Endothelial cell of umbilical vein (primary cell): Measurements from ENCODE around the gene SETBP1. TPM values are rescaled to one million over a fixed set of nuclear protein-coding genes. Genes with fewer than 3 reads are reported as not detected.

Source experiments
- BruUV-seq: library from RNA; stranded (reverse); fragments of 400-500 nt; replicated peaks from 2 replicates; lab custom pipeline; 2021; lab: Mats Ljungman, UMichigan
- CTCF ChIA-PET: fragments of 300-600, 350-600 bp; sonication (Branson Sonifier 250); formaldehyde crosslinking; loops from one replicate; lab custom pipeline; 2021; ENCODE audit warnings: antibody characterized with exemption, inconsistent platforms; lab: Charles Lee
- POLR2A ChIA-PET: fragments of 300-600, 350-600 bp; sonication (Branson Sonifier 250); formaldehyde crosslinking; loops from one replicate; lab custom pipeline; 2021; ENCODE audit warnings: antibody characterized with exemption, inconsistent platforms; lab: Charles Lee
- DNase-seq: peaks from one replicate; pipeline ENCODE4 v3.0.0-alpha.2; 2011; ENCODE audit warnings: low read depth, low spot score
- FAIRE-seq: peaks from 2 replicates; lab custom pipeline; 2011; peaks lifted over from hg19 to GRCh38; lab: Jason Lieb, UNC
- H2AFZ ChIP-seq: 2 replicates; pipeline ENCODE4 v1.6.0; 2012; ENCODE audit warnings: low read depth, low read length, control low read depth, inconsistent platforms
- H3K27ac ChIP-seq: 2 replicates; pipeline ENCODE4 v1.5.1; 2011; ENCODE audit warnings: low read depth, mild to moderate bottlenecking, control low read depth, low read length, moderate library complexity; ENCODE audit not compliant: insufficient read depth
- H3K27me3 ChIP-seq, 2 experiments: 2 replicates each; pipeline versions ENCODE4 v1.6.0 to v1.6.1; 2011; ENCODE audit warnings: low read length in 2 of 2, mixed read lengths in 1 of 2; ENCODE audit not compliant: control insufficient read depth in 2 of 2, insufficient read depth in 2 of 2
- H3K36me3 ChIP-seq, 2 experiments: 2 replicates in 1 of 2; 3 replicates in 1 of 2; pipeline ENCODE4 v1.5.1; 2011; ENCODE audit warnings: low read length in 2 of 2, mild to moderate bottlenecking in 1 of 2, moderate library complexity in 1 of 2; ENCODE audit not compliant: control insufficient read depth in 2 of 2, insufficient read depth in 2 of 2; ENCODE audit errors: extremely low read depth in 1 of 2
- H3K4me1 ChIP-seq: 3 replicates; pipeline ENCODE4 v1.5.1; 2011; ENCODE audit warnings: mild to moderate bottlenecking, low read length; ENCODE audit not compliant: control insufficient read depth, insufficient read depth; ENCODE audit errors: extremely low read depth
- H3K4me2 ChIP-seq: 2 replicates; pipeline ENCODE4 v1.6.1; 2011; ENCODE audit warnings: low read length, control low read depth, mixed read lengths; ENCODE audit not compliant: insufficient read depth
- H3K4me3 ChIP-seq, 3 experiments: fragments of 200-600 bp in 1 of 3; sonication (generic), shearing (Covaris generic) in 1 of 3; replicated peaks in 1 of 3; 2 replicates each; pipeline ENCODE4 v1.5.1; 2011 to 2016; ENCODE audit warnings: control low read depth in 3 of 3, low read length in 3 of 3, mild to moderate bottlenecking in 2 of 3, inconsistent platforms in 1 of 3, low read depth in 1 of 3, moderate library complexity in 1 of 3; ENCODE audit not compliant: insufficient read depth in 1 of 3
- H3K79me2 ChIP-seq: 2 replicates; pipeline ENCODE4 v1.6.0; 2012; ENCODE audit warnings: low read length, inconsistent platforms; ENCODE audit not compliant: control insufficient read depth, insufficient read depth
- H3K9ac ChIP-seq: replicated peaks from 2 replicates; pipeline ENCODE3; 2011; ENCODE audit warnings: low read length, control low read depth; ENCODE audit not compliant: insufficient read depth; ENCODE audit errors: extremely low read depth
- H3K9me1 ChIP-seq: replicated peaks from 3 replicates; pipeline ENCODE4 v1.6.0; 2011; ENCODE audit warnings: mild to moderate bottlenecking, low read length; ENCODE audit not compliant: control insufficient read depth, insufficient read depth; ENCODE audit errors: extremely low read depth
- H3K9me3 ChIP-seq: replicated peaks from 2 replicates; pipeline ENCODE4 v1.5.1; 2012; ENCODE audit warnings: low read length, inconsistent platforms; ENCODE audit not compliant: control insufficient read depth, insufficient read depth
- H4K20me1 ChIP-seq: replicated peaks from 2 replicates; pipeline ENCODE3; 2011; ENCODE audit warnings: mild to moderate bottlenecking, low read length; ENCODE audit not compliant: control insufficient read depth, insufficient read depth; ENCODE audit errors: extremely low read depth
- CTCF ChIP-seq, 2 donors: IDR thresholded peaks; 1 replicate in 1 of 2; 2 replicates in 1 of 2; pipeline ENCODE4 v1.5.1; 2011; ENCODE audit warnings: low read length in 2 of 2, mild to moderate bottlenecking in 2 of 2, moderate library complexity in 2 of 2, control low read depth in 1 of 2, inconsistent platforms in 1 of 2, low read depth in 1 of 2; ENCODE audit not compliant: insufficient read depth in 1 of 2; ENCODE audit errors: extremely low read depth in 1 of 2
- EZH2 ChIP-seq: IDR thresholded peaks from 2 replicates; pipeline ENCODE4 v1.6.1; 2012; ENCODE audit warnings: borderline replicate concordance, low read depth, mild to moderate bottlenecking, moderate library complexity, low read length, inconsistent platforms; ENCODE audit not compliant: severe bottlenecking
- FOS ChIP-seq: IDR thresholded peaks from 2 replicates; pipeline ENCODE4 v1.6.1; 2011; ENCODE audit warnings: mild to moderate bottlenecking, low read length, moderate library complexity, borderline replicate concordance; ENCODE audit not compliant: insufficient read depth
- GATA2 ChIP-seq: IDR thresholded peaks from 2 replicates; pipeline ENCODE4 v1.7.0; 2011; ENCODE audit warnings: low read depth, mild to moderate bottlenecking, moderate library complexity, mixed read lengths, low read length; ENCODE audit not compliant: insufficient read length, insufficient read depth
- JUN ChIP-seq: IDR thresholded peaks from 2 replicates; pipeline ENCODE4 v1.6.1; 2011; ENCODE audit warnings: borderline replicate concordance, low read depth; ENCODE audit not compliant: insufficient read length, insufficient read depth
- MAX ChIP-seq: IDR thresholded peaks from 2 replicates; pipeline ENCODE4 v1.6.1; 2011; ENCODE audit not compliant: insufficient read depth, insufficient read length
- MYC ChIP-seq: IDR thresholded peaks from one replicate; pipeline ENCODE4 v1.6.1; 2011; ENCODE audit warnings: mild to moderate bottlenecking, low read depth, low read length
- POLR2A ChIP-seq: IDR thresholded peaks from 2 replicates; pipeline ENCODE4 v1.6.1; 2012; ENCODE audit warnings: low read depth, mild to moderate bottlenecking, control low read depth, low read length
- POLR2AphosphoS5 ChIP-seq: IDR thresholded peaks from 2 replicates; pipeline ENCODE4 v1.6.1; 2012; ENCODE audit warnings: low read depth, mild to moderate bottlenecking, control low read depth, low read length, moderate library complexity; ENCODE audit not compliant: insufficient read depth
- dilution Hi-C: fragments of 300-500 bp; cut with MboI; formaldehyde crosslinking; loops from one replicate; pipeline ENCODE4 v1.15.0; 2019; ENCODE audit warnings: low sequenced_read_pairs; ENCODE audit not compliant: extremely low pct_ligation_motif_present
- intact Hi-C: fragments of 100-400 bp; cut with micrococcal nuclease; formaldehyde crosslinking; loops from one replicate; pipeline ENCODE4 v1.10.0; 2022
- polyA plus RNA-seq, 4 experiments: library from polyadenylated mRNA; depleted of rRNA in 3 of 4; stranded (reverse) in 3 of 4; unstranded in 1 of 4; fragments of >200 nt; gene quantifications; 2 replicates each; pipeline versions ENCODE4 v1.2.1 to v1.2.3, GENCODE V29; 2011 to 2012; ENCODE audit warnings: missing spikeins in 1 of 4
- total RNA-seq: library from RNA; stranded (reverse); gene quantifications from 2 replicates; pipeline ENCODE4 v1.2.3, GENCODE V29; 2021

The SETBP1 gene
- total and polyA plus RNA-seq, 2 donors (not counting 3 experiments of a cell fraction or from before 2014, with no cell fraction given): 0.76 to 3.1 TPM

- dilution Hi-C loops (no loop called here), intact Hi-C loops (no loop called here)
- Histone ChIP-seq H3K9ac (no peak overlapping the region), H3K79me2 (no peaks in the 10 kb centered on the region), H3K4me3 (no peak overlapping the region), H3K4me1 (no peaks in the 10 kb centered on the region), H3K9me3 (no peaks in the 10 kb centered on the region), H3K27ac (no peak overlapping the region), H3K36me3 (no peaks in the 10 kb centered on the region), H3K27me3 (no peaks in the 10 kb centered on the region), H4K20me1 (no peaks in the 10 kb centered on the region), H3K9me1 (no peaks in the 10 kb centered on the region), H3K4me2 (no peak overlapping the region), H2AFZ (no peak overlapping the region)
- ChIA-PET CTCF (no interaction called here), POLR2A (no interaction called here)
- FAIRE-seq (no peak), DNase-seq (no peak)
- no TSS peak for BruUV-seq
- TF ChIP-seq FOS (no peak), CTCF (IDR thresholded peaks at IDR 0.05; ENCODE audit: extremely low read depth in 1 of 2, insufficient read depth in 1 of 2, low read depth in 1 of 2, low read length in 2 of 2) (no peak)
These were observed 20.5 kb downstream of the SETBP1 start for GRCh38 chr18:44701227-44701626.

- no peaks in the 10 kb centered on the region for H3K79me2 ChIP-seq
- no peaks in the 10 kb centered on the region for H3K9me1 ChIP-seq
- no peak overlapping the region for H3K4me2 ChIP-seq
- H3K36me3 ChIP-seq: no peaks in the 10 kb centered on the region
- dilution Hi-C loops (no loop called here), intact Hi-C loops (no loop called here)
- no peak overlapping the region for H3K4me3 ChIP-seq
- H3K9ac ChIP-seq: no peak overlapping the region
- POLR2A ChIA-PET: no interaction called here
- no peaks in the 10 kb centered on the region for H3K27me3 ChIP-seq
- no peaks in the 10 kb centered on the region for H3K9me3 ChIP-seq
- FAIRE-seq (no peak), DNase-seq (no peak)
- H3K27ac ChIP-seq: no peak overlapping the region
- CTCF ChIA-PET: no interaction called here
- no peaks in the 10 kb centered on the region for H3K4me1 ChIP-seq
- TF ChIP-seq JUN: no peak
- no peak for TF ChIP-seq MAX
- TF ChIP-seq MYC: no peak
- TF ChIP-seq POLR2AphosphoS5: no peak
- no peak for TF ChIP-seq POLR2A
- TF ChIP-seq FOS: no peak
- no peak for TF ChIP-seq GATA2
- no peak for TF ChIP-seq CTCF (IDR thresholded peaks at IDR 0.05; ENCODE audit: extremely low read depth in 1 of 2, insufficient read depth in 1 of 2, low read depth in 1 of 2, low read length in 2 of 2)
- TF ChIP-seq EZH2: no peak
- no peak overlapping the region for H2AFZ ChIP-seq
- no TSS peak for BruUV-seq
- H4K20me1 ChIP-seq: no peaks in the 10 kb centered on the region
These were observed 21.9 kb downstream of the SETBP1 start for GRCh38 chr18:44702594-44702993.
